GM19468 (cell line): Measurements from ENCODE around the gene FRY.
"Not testable (repeated sequence)": the region's sequence is repeated elsewhere in the genome, so short reads cannot be mapped to it uniquely, and the experiment has no call there.

Experiments
- ATAC-seq: cut with Tn5 transposase; IDR thresholded peaks from one replicate; pipeline ENCODE4 v1.9.1; 2021; ENCODE audit warnings: mild to moderate bottlenecking, moderate library complexity, moderate number of reproducible peaks; ENCODE audit not compliant: unreplicated experiment; ENCODE audit errors: extremely low read depth

Gene FRY

GRCh38 chr13:32031025-32031814 is at the start of gene FRY:
Gene FRY, plus strand, starts transcription at chr13:32031774. Its CDS starts 22 bp downstream, at chr13:32031796.
- ATAC-seq = peak; percentile 21

DNA sequence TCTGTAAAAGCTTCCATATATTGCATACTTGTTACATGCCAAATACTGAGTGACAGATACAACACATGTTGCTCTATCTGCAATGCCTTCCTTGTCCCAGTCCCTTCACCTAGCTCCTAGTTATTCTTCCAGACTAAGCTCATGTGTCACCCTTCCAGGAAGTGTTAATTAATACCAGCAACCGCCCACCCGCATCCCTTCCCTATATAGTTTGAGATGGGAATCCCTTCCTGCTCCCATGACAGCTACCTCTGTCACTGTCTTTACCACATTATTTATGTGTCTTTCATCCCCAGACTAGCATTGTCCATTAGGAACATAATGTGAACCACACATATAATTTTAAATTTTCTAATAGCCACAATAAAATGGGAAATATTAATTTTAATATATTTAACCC is 49.5 kb upstream of the FRY start:
- ATAC-seq = no peak

DNA sequence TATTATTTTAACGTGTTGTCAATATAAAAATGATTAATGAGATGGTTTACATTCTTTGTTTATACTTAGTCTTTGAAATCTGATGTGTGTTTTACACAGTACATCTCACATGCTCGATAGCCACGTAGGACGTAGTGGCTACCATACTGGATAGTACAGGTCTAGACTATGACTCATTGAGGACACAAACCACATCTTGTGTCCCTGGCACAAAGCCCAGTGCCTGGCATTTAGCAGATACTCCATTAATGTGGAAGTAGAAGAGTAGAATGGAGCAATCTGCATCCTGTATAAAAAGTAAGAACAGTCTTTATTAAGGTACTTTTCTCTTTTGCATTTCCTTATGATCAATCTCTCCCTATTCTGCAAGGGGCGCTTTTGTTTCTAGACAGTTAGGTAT is 49.0 kb upstream of the FRY start:
- no peak for ATAC-seq

DNA sequence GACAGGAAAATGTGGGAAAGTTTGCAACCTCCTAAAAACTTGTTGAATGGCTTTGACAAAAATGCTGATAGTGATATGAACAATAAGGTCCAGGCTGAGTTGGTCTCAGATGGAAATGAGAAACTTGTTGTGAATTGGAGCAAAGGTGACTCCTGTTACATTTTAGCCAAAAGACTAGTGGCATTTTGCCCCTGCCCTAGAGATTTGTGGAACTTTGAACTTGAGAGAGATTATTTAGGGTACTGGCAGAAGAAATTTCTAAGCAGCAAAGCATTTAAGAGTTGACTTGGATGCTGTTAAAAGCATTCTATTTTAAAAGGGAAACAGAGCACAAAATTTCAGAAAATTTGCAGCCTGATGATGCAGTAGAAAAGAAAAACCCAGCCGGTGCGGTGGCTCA is 47.9 kb upstream of the FRY start:
- ATAC-seq = not testable (repeated sequence)

- ATAC-seq = not testable (repeated sequence)
These were observed 47.2 kb upstream of the FRY start for GRCh38 chr13:31984388-31984787.

DNA sequence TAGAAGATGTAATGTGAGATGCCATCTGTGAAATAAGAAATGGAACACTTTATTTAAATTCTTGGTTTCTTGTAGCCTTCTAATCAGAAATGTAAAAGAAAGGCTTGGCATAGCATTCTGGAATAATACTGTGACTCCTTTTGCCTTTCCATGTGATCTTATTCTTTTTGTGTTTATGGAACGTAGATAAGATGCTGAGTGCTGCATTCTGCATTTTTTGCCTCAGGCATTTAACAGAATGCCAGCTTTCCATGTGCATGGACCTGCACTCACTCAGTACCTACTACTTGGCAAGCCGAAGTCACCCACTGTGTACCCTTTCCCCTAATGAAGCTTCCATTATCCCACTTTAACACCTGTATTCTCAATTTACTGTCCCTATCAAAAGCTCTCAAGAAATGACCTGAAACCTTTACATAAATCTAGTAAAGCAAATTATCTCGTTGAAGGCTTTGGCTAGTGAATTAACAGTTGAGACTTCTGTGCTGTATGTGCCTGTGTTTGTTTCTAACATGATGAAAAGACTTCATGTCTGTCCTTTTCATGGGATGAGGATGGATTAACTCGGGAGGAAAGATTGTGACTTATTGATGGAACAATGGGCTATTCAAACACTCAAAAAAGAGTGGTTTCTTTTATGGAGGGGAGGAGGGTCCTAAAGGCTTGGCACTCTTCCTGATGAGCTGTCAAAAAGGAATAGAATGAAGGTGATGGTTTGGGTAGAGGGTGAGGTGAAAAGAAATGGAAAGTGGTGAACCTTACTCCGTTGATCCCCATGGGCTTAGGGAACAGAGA is 44.7 kb upstream of the FRY start:
- ATAC-seq = no peak

DNA sequence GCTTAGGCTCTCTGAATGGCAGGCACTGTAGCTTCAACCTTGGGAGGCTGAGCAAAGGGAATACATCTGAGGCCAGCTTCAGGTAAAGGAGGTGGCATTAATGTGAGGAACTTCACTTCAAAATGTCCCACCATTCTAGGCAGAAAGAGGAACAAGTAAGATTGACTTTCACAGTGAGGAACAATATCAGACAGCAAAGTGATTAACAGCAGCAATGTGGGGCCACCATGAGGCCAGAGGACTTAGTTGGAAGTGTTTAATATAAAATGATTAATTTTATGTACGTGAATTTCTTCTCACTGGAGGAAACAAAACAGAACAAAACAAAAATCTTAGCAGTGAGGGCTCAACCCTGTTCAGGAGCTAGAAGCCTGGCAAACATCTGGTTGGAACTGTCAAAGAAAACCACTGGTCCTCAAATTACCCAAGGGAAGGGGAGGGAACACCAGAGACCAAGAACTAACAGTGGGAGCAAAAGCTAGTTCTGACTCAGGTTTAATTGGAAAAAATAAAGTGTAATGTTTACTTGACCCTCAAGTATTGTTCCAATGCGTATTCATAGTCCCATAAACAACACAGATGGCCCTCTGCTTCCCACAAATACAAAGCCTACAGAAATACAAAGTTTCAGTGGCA is 43.9 kb upstream of the FRY start:
- no peak for ATAC-seq

GRCh38 chr13:31994367-31994766 is 37.2 kb upstream of the FRY start:
- ATAC-seq = not testable (repeated sequence)

DNA sequence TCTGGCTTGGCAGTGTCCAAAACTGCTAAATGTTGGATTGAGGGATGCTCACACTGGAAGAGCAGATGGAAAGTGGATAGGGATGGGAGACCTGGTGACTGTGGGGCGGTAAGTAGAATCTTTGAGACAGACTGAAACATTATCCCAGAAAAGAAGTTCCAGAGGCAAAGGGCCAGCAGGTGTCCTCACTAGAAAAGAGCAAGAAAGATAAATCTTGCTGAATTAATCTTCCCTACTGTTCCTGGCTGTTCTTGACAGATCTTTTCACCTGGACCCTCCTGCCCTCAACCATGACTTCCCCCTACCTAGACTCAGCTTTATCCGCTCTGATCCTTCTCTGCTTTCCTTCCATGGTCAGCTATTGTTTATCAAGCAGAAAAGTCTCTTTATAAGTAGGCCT is 35.0 kb upstream of the FRY start:
- no peak for ATAC-seq

DNA sequence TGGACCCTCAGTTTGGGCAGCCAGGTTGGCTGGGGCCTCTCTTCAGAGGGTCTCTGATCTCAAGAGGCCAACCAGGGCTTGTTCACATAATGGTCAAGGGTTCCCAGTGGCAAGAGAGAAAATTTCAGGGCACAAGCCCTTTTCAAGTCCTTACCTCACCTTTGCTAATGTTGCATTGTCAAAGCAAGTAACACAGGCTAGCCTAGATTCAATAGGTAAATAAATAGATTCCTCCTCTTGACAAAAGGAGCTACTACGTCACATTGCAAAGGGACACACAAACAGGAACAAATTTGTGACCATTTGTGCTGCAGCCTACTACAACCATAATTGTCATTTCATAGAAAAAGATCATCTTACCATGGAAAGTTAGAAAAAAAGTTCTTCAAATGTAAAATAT is 33.9 kb upstream of the FRY start:
- ATAC-seq = no peak

DNA sequence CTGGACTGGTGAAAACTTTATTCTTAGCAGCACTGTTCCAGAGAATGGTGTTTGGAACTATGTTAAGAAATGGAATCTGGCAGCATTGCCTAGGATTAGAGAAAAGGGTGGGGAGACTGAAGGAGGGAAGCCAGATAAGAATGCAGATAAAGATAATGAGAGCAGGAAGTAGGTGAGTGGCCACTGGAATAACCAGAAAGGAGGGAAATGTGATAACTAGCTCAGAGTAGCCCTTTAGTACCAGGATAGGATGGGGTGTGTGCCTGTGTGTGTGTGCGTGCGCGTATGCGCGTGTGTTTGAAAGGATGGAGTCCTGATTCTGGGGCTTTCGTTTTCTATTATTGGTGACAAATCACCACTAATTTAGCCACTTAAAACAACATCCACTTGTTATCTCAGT is 33.4 kb upstream of the FRY start:
- ATAC-seq = no peak

- ATAC-seq = not testable (repeated sequence)
These were observed 30.8 kb upstream of the FRY start for GRCh38 chr13:32000754-32001153.

- ATAC-seq = peak; percentile 39
These were observed 30.3 kb upstream of the FRY start for GRCh38 chr13:32001154-32001768.

DNA sequence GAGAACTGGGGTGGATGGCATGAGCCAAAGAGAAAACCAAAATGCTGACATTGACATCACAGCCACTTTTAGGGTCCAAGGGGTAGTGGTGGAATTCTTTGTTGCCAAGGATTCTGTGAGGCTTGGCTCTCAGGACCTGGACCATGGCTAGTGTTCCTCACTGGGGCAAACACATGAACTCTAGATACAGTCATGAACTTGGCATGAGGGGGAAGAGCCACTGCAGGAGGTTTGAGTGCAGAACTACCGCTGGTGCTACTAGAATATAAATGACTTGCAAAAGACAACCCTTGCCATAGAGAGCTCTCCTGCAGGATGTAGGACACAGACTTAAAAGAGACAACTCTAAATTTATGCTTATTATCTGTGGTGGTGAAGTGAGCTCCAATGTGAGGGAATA is 29.8 kb upstream of the FRY start:
- no peak for ATAC-seq

DNA sequence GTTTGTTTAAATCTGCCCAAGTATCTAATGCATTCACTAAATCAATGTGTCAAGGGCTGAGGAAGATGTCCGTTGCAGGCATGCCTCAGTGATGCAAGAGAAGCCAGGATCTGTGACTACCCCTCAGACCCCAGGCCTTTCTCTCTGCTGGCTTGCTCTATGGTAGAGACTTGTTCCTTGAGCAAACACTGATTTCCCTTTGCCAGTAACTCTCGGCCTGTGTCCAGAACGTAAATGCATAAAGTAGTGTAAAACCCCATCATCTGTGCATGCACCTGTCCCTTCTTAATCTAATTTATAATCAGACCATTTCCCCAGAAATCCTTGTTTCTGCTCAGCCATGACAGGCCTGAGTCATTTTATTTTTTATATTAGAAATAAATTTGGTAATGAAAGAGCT is 28.7 kb upstream of the FRY start:
- ATAC-seq = no peak

DNA sequence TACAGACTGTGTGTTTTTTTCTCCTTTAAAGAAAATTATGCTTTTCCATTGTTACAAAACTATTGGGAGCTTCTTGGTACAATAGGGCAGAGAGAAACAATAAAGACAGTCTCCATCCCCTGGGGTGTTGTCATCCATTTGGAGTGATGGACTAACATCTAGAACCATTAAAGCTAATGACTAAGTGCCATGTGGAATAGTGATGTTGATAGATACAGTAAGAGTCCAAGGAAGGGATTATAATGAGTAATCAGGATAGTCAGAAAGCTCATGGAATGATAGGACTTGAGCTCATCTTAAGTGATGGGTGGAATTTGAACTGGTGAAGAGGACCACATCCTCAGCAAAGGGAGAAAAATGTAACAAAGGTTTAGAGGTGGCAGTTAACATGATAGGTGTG is 24.1 kb upstream of the FRY start:
- no peak for ATAC-seq

- no peak for ATAC-seq
These were observed 22.9 kb upstream of the FRY start for GRCh38 chr13:32008518-32009175.

DNA sequence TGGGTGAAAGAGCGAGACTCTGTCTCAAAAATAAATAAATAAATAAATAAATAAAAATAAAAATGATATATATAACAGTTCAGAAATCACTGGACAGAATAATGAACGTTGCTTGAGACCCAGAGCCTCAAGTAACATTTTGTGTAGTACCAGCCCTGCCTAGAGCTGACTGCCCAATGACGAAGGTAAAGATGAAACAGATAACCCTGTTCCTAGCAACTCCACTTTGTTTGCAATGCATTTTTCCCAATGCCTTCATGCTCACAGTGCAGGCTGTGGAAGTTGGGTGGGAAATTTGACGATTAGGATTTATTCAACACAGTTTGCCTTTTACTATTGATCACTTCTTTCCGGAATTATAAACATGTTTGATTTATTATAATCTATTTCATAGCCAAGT is 22.2 kb upstream of the FRY start:
- ATAC-seq = no peak

GRCh38 chr13:32010136-32010535 is 21.4 kb upstream of the FRY start:
- ATAC-seq = no peak

DNA sequence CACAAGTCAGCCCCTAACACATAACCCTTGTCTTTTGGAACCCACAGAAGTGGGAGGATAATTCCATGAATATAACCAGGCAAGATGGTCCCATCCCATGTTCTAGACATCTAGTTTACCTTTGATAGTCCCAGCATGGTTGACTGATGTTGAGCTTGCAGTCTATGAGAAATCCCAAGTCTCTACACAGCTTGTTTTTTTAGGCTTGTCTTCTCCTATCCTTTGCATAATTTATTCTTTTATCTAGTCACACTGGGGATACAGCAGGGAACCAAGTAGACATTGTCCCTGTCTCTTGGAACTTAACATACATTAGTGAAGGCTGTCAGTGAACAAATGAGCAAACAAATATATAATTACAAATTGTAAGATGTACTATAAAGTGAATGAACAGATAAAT is 19.6 kb upstream of the FRY start:
- ATAC-seq = no peak
